Measurements from ENCODE around the gene PUSL1. TPM values are rescaled to one million over a fixed set of nuclear protein-coding genes. Genes with fewer than 3 reads are reported as not detected.

The PUSL1 gene
- total RNA-seq, 1 experiment from 2014 or later = 38.0 TPM

DNA sequence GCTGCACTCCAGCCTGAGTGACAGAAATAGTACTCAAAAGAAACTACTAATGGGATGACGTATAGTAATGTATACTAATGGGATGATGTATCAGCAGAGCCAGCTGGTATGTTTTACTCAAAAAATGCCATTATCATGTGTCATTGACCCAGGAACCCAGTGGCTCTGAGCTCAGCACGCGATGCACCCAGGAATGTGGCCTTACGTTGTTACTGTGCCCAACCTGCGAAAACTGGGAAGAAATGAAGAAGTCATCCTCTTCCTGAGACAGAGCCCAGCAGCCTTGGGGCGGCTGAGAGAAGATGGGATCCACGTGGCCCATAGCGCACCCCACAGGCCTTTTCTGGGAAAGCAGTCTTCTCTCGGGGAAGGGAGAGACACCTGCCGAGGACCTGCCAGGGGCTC is 43.5 kb upstream of the PUSL1 start:
- no peak overlapping the region for H4K91ac ChIP-seq (ENCODE audit: insufficient read length, low read depth, low read length)
- H3K4me2 ChIP-seq (ENCODE audit: insufficient read depth, insufficient read length, low read length) = no peak overlapping the region
- no peak overlapping the region for H3K9ac ChIP-seq (ENCODE audit: extremely low read depth, insufficient read length, low read length)
- H2BK120ac ChIP-seq (ENCODE audit: low read depth, low read length, poor library complexity, severe bottlenecking) = no peak overlapping the region
- H3K23ac ChIP-seq (ENCODE audit: insufficient read length, low read depth, low read length) = no peak overlapping the region
- Mint-ChIP-seq H3K4me1 (no peaks in the 10 kb centered on the region), H3K27me3 (ENCODE audit: low read depth) (no peaks in the 10 kb centered on the region), H3K9me3 (no peaks in the 10 kb centered on the region), H3K4me3 (no peak overlapping the region), H3K27ac (peak overlapping the region in 1 of 3 experiments; percentile 52; a peak in 1 of 7 replicates), H3K36me3 (ENCODE audit: insufficient read depth in 1 of 3, low read depth in 3 of 3) (peaks cover 37 to 69% (median 59%) of the 10 kb centered on the region in 3 experiments; a peak in 6 of 7 replicates)
- TF ChIP-seq, protein P1, sequence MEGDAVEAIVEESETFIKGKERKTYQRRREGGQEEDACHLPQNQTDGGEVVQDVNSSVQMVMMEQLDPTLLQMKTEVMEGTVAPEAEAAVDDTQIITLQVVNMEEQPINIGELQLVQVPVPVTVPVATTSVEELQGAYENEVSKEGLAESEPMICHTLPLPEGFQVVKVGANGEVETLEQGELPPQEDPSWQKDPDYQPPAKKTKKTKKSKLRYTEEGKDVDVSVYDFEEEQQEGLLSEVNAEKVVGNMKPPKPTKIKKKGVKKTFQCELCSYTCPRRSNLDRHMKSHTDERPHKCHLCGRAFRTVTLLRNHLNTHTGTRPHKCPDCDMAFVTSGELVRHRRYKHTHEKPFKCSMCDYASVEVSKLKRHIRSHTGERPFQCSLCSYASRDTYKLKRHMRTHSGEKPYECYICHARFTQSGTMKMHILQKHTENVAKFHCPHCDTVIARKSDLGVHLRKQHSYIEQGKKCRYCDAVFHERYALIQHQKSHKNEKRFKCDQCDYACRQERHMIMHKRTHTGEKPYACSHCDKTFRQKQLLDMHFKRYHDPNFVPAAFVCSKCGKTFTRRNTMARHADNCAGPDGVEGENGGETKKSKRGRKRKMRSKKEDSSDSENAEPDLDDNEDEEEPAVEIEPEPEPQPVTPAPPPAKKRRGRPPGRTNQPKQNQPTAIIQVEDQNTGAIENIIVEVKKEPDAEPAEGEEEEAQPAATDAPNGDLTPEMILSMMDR (conservative IDR thresholded peaks at IDR 0.05) = peak; percentile 65
- H3K23me2 ChIP-seq (ENCODE audit: insufficient read length, low read depth, low read length, poor library complexity, severe bottlenecking) = no peaks in the 10 kb centered on the region
- H3K27ac ChIP-seq (ENCODE audit: insufficient read length, low read depth, low read length) = no peak overlapping the region
- no peak overlapping the region for H3T11ph ChIP-seq (ENCODE audit: low read length)
- no peak overlapping the region for H2BK12ac ChIP-seq (ENCODE audit: insufficient read length, low read depth, low read length)
- H3K18ac ChIP-seq (ENCODE audit: insufficient read length, low read depth, low read length) = no peak overlapping the region
- no peaks in the 10 kb centered on the region for H3K9me3 ChIP-seq (ENCODE audit: control insufficient read depth, low read depth, low read length)
- H3K56ac ChIP-seq (ENCODE audit: insufficient read length, low read depth, low read length) = no peak overlapping the region
- no peak overlapping the region for H4K8ac ChIP-seq (replicated peaks; ENCODE audit: insufficient read length, low read depth, low read length)
- H2AFZ ChIP-seq (ENCODE audit: low read length) = no peak overlapping the region
- H4K20me1 ChIP-seq (ENCODE audit: control insufficient read depth, insufficient read depth, insufficient read length) = no peaks in the 10 kb centered on the region
- WGBS (ENCODE audit: extremely low coverage, insufficient read length, low lambda C conversion rate) = no CpG with 5 or more reads among the region's 10 CpGs
- H2BK5ac ChIP-seq (ENCODE audit: insufficient read length, low read length) = no peak overlapping the region
- H3K4ac ChIP-seq (ENCODE audit: low read depth, low read length) = no peak overlapping the region
- H3K14ac ChIP-seq (ENCODE audit: insufficient read depth, low read length) = no peak overlapping the region
- no peak overlapping the region for H4K5ac ChIP-seq (ENCODE audit: insufficient read length, low read depth, low read length)
- no peak overlapping the region for H2BK20ac ChIP-seq (ENCODE audit: low read depth, low read length, poor library complexity, severe bottlenecking)
- peak; percentile 70 for DNase-seq
- no peaks in the 10 kb centered on the region for H3K4me1 ChIP-seq (ENCODE audit: insufficient read depth, low read length)
- H3K79me1 ChIP-seq (ENCODE audit: insufficient read depth, low read depth, low read length, poor library complexity, severe bottlenecking) = no peaks in the 10 kb centered on the region
- H3K79me2 ChIP-seq (ENCODE audit: insufficient read depth, low read length) = no peaks in the 10 kb centered on the region; the same call in 1 of the 2 replicates
- H3K27me3 ChIP-seq (ENCODE audit: insufficient read depth, low read length) = no peaks in the 10 kb centered on the region
- no peak overlapping the region for H2BK15ac ChIP-seq (ENCODE audit: low read depth, low read length)
- no peak overlapping the region for H2AK5ac ChIP-seq (ENCODE audit: insufficient read length, low read length)

Data from H9 (cell line).